Measurements from ENCODE around the gene PPP2R3C.
"Not testable (repeated sequence)": the region's sequence is repeated elsewhere in the genome, so short reads cannot be mapped to it uniquely, and the experiment has no call there.

Gene PPP2R3C

DNA sequence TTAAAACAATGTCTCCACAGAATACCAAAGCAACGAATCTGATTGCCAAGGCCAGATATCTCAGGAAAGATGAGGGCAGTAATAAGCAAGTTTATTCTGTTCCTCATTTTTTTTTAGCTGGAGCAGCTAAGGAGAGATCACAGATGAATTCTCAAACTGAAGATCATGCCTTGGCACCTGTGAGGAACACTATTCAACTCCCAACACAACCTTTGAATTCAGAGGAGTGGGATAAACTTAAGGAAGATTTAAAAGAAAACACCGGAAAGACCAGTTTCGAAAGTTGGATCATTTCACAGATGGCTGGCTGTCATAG is 1.6 kb upstream of the PPP2R3C start:
- DNase-seq, result no peak

DNA sequence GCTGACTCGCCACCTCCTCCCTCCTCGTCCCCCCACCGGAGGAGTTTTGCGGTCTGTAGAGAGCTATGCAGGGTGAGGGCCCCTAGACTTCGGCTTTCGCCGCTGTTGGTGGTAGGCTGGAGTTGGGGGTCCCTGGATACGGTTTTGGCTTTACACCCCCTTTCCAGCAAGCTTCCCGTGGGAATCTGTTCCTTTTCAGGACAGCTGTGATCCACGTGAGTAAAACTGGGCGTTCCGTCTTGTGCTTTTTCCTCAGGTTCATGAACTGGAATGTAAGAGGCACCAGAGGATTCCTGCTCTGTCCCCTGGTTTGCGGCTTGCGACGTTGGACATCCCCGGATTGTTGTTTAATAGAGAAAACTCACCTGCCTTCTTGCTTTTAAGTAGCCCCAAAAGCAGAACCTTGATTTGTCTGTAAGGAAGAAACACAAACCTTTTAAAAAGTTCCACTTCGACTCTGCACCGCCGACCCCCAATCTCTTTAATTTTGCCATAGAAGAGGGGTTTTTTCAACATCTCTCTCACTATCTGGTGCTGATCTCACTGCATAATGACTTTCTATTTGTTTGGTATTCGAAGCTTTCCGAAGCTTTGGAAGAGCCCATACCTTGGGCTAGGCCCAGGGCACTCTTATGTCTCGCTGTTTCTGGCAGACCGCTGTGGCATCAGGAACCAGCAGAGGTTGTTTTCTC is 1.1 kb upstream of the PPP2R3C start:
- no peak for DNase-seq

DNA sequence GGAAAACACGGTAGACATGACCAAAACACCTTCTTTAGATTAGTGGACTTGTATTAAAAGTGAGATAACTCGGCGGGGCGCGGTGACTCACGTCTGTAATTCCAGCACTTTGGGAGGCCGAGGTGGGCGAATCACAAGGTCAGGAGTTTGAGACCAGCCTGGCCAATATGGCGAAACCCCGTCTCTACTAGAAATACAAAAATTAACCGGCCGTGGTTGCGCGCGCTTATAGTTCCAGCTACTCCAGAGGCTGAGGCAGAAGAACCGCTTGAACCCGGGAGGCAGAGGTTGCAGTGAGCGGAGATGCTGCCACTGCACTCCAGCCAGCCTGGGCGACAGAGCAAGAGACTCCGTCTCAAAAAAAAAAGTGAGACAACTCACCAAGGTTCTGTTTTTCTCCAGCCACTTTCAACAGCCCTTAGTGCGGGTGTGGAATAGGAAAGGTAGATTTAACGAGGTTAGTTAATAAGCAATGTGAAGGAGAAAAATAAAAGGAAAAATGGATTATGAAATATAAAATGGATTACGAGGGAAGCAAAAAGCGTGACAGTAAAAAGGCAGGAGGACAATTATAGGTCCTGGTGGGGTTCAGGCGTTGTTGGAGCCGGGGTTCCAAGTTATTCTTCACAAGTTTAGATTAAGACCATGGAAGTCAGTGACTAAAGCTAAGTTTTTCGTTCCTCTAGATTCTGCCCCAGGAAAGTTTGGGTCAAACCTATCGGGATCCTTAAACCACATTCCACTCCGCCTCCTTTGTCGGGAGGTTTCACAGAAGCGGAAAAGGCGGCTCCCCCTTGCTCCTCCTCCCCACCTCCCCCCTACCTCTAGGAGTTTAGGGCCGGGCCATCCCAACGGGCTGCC is 534 bp downstream of the PPP2R3C start:
- DNase-seq, result peak in 1 of 2 donors; percentile 5

DNA sequence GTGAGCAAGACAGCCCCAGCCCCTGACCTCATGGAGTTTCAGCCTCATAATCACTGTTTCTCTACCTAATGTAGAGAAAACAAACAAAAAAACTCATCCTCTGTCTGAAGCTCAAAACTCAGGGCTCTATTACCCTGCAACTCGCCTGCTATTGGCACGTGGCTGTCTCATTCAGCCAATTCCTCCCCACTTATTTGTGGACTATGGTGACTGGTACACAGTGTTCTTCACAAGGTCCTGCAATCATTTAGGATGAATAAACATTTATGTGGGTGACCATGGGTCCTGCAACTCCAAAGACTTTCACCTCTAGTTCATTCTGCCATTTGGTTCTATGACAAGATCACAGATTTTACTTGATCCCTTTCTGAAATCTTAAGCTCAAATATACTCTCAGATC is 4.7 kb downstream of the PPP2R3C start:
- DNase-seq, result no peak

DNA sequence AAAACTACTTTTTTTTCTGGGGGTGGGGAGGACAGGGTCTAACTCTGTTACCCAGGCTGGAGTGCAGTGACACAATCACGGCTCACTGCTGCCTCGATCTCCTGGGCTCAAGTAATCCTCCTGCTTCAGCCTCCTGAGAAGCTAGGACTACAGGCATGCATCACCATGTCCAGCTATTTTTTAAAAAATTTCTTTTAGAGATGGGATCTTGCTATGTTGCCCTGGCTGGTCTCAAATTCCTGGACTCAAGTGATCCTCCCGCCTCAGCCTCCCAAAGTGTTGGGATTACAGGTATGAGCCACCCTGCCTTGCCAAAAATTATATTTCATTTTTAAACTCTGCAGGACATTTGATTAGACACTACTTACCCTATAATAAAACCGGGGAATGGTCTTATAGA is 5.5 kb downstream of the PPP2R3C start:
- no peak for DNase-seq

DNA sequence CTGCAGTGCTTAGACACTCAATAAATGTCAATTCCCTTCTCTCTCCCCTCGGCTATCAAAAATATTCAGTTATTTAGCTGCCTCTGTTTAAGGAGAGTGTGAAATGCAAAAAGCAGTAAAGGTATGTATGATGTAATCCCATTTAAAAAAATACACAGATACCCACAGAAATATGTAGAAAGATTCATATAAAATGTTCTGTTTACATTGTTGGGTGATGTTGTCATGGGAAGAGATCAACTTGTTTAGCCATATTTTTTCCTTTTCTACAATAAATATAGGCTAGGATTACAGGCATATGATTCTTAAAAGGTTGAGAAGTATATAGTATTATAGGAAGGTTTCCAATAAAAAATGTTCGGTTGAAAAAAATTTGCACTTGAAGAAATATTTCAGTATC is 7.8 kb downstream of the PPP2R3C start:
- DNase-seq, result no peak

DNA sequence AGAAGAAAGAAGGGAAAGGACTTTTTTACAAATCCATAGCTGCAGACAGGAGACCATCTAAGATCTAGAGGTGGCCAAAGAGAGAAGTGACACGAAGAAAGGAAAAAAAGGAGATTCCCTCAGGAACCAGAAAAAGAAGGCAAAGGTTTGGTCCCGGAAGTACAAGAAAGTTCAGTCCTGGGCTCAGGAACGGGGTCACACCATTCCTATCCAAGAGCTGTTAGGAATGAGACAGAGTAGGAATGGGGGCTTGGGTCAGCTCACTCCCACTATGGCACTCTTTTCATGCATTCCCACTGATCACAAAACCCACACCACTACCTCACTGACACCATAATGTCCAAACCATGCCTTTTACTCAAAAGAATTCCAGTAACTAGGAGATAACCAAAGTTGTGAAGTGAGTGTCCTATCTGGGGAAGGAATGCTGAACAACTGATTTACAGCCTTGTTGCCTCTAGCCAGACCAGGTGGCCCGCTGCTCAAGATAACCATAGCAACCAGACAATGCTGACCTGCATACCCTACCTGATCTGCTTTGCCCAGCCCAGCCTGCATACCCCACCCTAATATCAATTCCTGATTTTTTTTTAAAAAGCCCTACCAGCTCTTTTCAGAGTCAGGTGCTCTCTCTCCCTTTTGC is 8.4 kb downstream of the PPP2R3C start:
- DNase-seq, result no peak

DNA sequence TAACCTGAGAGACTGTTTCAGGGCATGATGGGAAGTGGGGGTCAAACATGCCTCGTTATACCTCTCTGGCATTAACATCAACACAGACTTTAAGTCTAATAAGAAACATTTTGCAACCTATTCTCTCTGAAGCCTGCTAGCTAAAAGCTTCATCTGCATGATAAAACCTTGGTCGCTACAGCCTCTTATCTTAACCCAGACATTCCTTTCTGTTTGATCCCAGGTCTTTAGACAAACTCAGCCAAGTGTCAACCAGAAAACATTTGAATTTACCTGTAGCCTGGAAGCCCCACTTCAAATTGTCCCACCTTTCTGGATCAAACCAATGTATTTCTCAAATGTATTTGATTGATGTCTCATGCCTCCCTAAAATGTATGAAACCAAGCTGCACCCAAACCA is 9.1 kb downstream of the PPP2R3C start:
- DNase-seq, result no peak

DNA sequence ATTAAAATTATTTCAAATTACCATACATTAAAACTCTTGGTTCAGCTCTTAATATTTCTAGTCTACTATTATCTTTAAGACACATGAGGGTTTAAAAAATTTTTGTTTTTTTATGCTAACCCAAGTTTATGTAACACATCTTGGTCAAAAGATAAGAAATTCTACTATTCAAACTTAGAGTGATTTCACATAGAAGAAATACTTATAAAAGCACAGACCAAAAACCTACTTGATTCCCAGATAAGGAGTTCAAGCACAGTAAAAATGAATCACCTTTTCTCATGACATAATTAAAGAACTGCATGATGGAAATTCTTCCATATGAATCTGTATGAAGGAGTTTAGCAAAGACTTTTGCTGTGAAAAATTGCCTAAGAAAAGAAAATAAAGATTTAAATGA is 13.9 kb downstream of the PPP2R3C start:
- DNase-seq, result no peak

DNA sequence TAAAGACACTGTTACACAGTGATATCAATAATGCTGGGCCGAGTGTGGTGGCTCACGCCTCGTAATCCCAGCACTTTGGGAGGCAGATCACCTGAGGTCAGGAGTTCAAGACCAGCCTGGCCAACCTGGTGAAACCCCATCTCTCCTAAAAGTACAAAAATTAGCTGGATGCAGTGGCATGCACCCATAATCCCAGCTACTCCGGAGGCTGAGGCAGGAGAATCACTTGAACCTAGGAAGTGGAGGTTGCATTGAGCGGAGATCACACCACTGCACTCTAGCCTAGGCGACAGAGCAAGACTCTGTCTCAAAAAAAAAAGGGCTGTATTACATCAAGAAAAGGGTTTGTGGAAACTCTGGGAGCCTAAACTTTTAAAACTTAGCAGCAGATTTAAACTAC is 27.1 kb downstream of the PPP2R3C start:
- DNase-seq, result not testable (repeated sequence)

DNA sequence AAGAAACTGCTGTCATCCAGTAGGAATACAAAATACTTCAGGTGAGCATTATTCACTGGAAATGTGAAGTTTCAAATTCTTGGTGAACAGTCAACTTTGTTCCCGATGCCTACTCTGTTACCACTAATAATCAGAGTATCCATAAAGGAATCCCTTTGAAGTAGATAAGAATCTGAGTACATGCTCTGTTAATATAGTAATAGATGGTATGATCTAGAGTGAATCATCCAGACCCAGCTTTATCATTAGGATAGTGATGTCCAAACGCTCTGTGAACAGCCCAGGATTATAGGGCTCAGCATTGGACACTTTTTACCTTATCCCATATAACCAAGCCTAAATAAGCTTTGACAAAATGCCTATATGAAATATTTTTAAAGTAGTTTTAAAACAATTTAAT is 33.3 kb downstream of the PPP2R3C start:
- DNase-seq, result no peak

DNA sequence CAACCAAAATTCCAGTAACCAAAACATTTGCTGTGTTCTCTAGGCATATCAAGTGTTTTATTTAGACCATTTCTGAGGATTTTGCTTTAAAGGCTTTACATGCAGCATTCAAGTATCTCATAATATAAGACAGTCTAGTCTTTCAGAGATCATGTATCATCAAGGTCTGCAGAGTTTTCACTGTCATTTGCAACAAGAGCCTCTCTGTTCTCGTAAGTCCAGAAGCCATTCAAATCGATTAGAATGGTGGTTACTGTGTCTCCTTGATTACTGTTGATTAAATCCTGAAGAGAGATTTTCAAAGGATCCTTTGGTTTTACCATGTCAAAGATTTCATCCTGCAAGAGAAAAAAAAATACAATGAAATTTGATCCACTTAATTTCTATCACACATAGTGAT is 36.3 kb downstream of the PPP2R3C start:
- no peak for DNase-seq

DNA sequence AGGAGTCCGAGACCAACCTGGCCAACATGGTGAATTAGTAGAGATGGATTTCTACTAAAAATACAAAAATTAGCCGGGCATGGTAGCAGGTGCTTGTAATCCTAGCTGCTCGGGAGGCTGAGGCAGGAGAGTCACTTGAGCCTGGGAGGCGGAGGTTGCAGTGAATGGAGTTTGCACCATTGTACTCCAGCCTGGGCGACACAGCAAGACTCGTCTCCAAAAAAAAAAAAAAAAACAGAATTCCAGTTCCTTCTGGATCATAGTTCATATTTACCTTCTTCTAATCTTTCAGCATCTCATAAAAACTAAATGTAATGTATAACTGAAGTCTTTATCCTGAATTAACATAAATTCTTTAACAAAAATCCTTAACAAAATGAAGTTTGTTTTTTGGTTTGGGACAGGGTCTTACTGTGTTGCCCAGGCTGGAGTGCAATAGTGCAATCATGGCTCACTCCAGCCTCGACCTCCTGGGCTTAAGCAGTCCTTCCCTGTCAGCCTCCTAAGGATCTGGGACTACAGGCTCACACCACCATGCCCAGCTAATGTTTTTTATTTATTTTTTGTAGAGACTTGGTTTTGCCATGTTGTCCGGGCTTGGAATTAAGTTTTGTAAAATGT is 38.1 kb downstream of the PPP2R3C start:
- DNase-seq, result no peak

DNA sequence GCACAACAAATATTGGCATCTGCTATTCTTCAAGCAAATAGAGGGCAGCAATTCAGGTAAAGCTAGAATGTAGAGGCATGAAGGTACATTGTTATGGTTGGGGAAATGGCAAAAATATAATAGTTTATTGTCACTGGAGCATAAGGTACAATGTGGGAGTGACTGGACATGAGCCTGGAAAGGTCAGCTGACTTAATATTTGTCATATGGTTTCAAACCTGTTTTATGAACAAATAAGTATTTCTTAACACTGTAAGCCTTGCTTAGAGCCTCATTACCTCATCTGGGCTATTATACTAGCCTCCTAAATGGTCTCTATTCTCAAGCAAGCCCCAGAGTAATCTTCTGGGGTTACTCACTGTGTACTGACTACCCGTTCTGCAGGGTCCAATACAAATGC is 42.0 kb downstream of the PPP2R3C start:
- DNase-seq, result no peak

DNA sequence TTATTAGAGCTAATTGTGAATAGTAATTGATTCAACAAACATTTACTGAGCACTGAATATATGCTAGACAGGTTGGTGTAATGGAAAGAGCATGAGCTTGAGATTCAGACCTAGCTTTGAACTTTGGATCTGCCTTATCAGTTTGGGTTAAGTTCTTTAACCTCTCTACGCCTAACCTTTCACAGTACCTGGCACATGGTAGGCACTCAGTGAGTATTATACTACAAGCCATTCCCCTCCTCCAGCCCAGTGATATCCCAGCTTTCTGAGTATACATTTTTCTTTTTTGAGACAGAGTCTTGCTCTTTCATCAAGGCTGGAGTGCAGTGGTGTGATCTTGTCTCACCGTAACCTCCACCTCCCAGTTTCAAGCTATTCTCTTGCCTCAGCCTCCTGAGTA is 43.7 kb downstream of the PPP2R3C start:
- no peak for DNase-seq

DNA sequence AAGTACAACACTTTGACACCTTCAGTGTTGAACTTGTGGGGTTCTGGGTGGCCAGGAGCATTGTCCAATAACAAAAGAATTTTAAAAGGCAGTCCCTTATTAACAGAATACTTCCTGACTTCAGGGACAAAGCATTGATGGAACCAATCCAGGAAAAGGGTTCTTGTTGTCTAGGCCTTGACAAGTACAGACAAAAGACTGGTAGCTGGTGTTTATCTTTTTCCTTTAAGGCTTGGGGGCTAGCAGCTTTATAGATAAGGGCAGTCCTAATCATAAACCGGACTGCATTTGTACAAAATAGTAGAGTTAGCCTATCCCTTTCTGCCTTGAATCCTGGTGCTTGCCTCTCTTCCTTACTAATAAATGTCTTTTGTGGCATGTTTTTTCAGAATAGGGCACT is 48.3 kb downstream of the PPP2R3C start:
- DNase-seq, result no peak

DNA sequence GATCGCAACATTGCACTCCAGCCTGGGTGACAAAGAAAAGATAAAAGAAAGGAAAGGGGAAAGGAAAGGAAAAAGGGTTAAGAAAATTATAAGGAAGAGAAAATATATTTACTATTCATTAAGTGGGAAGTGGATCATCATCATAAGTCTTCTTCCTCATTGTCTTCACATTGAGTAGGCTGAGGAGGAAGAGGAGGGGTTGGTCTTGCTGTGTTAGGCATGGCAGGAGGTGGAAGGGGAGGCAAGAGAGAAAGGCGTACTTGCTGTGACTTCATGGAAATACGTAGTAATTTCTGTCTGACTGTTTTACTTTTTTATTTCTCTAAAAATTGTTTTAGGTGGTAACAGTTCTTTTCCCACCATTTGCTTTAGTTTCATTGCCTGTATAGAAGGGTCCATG is 49.6 kb downstream of the PPP2R3C start:
- no peak for DNase-seq

DNA sequence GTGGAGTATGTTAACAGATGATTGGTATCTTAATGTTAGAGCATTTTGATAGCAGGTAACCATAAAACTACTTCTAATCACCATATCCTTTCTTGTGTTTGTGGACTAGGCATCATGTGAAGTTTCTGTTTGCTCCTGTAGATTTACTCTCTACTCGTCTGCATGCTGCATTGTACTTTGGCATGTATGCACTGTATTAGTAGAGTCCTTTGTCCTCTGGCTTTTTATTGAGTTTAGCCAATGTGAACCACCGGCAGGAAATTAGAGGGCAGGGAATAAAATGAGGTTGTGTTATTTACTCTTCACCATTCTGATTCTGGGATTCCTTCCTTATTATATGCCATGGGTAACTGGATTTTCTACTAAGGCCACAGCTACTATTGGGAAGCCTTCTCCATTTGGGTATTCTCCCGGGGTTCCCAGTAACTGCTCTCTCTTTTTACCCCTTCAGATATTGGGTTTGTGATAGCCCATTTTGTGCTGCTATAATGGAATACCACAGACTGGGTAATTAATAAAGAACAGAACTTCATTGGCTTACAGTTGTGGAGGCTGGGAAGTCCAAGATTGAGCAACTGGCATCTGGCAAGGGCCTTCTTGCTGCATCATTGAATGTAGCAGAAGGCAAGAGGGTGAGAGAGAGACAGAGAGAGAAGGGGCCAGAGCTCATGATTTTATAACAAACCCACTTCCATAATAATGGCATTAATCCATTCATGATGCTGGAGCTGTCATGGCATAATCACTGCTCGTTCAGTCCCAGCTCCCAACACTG is 53.4 kb downstream of the PPP2R3C start:
- no peak for DNase-seq

DNA sequence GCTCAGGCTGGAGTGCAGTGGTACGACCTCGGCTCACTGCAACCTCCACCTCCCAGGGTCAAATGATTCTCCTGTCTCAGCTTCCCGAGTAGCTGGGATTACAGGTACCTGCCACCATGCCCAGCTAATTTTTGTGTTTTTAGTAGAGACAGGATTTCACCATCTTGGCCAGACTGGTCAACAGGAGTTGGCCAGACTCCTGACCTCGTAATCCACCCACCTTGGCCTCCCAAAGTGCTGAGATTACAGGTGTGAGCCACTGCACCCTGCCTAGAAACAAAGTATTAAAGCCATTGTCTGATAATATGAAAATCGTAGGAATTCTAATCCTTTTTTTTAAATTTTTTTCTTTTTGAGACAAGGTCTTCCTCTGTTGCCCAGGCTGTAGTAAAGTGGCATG is 56.1 kb downstream of the PPP2R3C start:
- DNase-seq, result not testable (repeated sequence)

DNA sequence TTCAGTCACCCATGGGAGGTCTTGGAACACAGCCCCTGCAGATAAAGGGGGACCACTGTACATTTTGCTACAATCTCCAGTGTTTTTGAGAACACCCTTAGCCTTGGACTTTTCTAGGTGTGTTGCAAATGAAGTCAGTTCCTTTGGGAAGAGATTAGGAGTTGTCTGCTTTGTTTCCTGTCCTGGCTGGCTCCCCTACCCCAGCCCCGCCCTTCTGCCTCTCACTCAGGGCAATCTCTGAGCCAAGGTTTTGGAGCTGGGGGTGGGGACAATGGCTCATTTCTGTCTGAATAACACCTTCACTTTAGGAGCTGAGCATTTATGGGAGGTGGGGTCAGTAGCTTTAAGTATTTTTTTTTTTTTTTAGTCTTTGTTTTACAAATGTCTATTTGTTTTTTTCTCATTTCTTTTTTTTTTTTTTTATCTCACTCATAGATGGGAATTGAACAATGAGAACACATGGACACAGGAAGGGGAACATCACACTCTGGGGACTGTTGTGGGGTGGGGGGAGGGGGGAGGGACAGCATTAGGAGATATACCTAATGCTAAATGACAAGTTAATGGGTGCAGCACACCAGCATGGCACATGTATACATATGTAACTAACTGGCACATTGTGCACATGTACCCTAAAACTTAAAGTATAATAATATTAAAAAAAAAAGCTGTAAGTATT is 60.5 kb downstream of the PPP2R3C start:
- not testable (repeated sequence) for DNase-seq

DNA sequence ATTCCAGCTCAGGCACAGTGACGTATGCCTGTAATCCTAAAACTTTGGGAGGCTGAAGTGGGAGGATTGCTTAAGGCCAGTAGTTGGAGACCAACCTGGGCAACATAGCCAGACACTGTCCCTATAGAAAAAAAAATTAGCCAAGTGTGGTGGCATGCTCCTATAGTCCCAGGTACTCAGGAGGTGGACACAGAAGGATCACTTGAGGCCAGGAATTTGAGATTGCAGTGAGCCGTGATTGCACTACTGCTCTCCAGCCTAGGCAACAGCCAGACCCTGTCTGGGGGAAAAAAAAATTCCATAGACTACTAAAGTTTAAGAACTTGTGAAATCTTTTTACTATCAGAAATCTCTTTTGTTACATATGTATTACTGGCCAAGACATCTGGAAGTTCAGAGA is 69.2 kb downstream of the PPP2R3C start:
- DNase-seq, result no peak

DNA sequence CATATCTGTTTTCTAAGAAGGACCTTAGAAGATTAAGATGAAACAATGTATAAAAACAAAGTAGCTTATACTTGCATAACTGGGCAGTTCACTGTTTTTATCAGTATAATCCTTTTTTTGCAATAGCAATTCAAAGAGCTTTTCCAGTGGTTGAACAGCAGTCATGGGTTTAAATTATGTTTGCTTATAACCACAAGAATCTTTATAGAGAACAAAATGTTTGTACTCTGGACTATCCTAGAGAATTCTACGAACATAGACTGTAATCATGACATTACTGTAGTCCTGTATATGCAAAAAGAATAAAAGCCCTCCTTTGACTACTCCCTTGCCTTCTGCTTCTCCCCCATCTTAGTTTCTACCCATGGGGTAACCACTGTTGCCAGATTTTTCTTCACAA is 70.0 kb downstream of the PPP2R3C start:
- DNase-seq, result no peak
